Measurements from ENCODE around the gene DLG1. TPM values are rescaled to one million over a fixed set of nuclear protein-coding genes. Genes with fewer than 3 reads are reported as not detected.

DLG1 gene
- total RNA-seq, result 100 to 1,000 TPM in 1 of 6 donors, 10 to 100 TPM in 5; 49.3 to 102 (median 63.2) TPM

DNA sequence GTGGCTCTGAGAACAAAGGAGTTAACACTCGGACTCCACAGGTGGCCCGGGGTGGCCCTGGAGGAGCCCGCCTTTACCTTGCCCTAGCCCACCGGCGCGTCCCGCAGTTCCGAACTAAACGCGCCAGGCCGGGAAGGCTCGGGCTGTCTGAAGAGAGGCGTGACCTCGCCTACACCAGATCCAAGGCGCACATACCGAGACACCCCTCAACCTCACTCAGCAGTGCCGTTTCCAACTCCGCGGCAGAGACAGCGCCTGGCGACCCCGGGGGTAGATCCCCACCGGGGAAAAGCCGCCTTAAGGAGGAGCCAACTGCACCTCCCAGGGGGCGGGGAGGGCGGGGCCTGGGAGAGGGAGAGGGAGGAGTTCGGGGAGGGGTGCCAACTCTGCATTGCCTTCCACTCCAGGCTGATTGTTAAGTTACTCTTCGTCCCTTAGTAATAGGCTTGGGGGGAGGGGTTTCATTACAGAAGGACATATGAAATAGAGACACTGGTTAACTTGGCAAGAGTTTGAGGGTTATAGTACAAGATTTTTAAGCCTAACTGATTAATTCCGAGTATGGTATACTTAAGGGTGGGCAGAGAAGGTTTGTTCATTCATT is at the start of gene DLG1:
Gene DLG1 (minus strand): TSS at position 272 of the 604 bp plus-strand sequence. CDS start 1,408 bp downstream, outside the sequence.
- H3K4me3 ChIP-seq, result peak within 1 kb of the TSS; percentile 79 to 92 (median 91)
- peaks cover 8 to 27% (median 20%) of the 10 kb centered on the region in 4 donors for H3K4me1 ChIP-seq
- TF ChIP-seq CTCF (IDR thresholded peaks at IDR 0.05) (no peak), POLR2A (IDR thresholded peaks at IDR 0.05) (peak in 3 of 4 donors; percentile 70 to 73 (median 70)), EP300 (IDR thresholded peaks at IDR 0.05) (peak in 1 of 4 donors; percentile 17), POLR2AphosphoS5 (IDR thresholded peaks at IDR 0.05) (peak; percentile 49 to 81)
- peak; percentile 94 for DNase-seq
- ATAC-seq (ENCODE audit: low FRiP score in 2 of 2), result peak; percentile 89 to 95
- WGBS, 2 donors, result 0 to 1% methylated on average over 20 to 29 of the region's 29 CpGs
- peaks cover 0 to 6% (median 0%) of the 10 kb centered on the region in 4 donors for H3K36me3 ChIP-seq
- H3K9me3 ChIP-seq, result no peaks in the 10 kb centered on the region
- H3K27ac ChIP-seq, result peak within 1 kb of the TSS; percentile 87 to 96 (median 94)
- H3K27me3 ChIP-seq, result no peaks in the 10 kb centered on the region

DNA sequence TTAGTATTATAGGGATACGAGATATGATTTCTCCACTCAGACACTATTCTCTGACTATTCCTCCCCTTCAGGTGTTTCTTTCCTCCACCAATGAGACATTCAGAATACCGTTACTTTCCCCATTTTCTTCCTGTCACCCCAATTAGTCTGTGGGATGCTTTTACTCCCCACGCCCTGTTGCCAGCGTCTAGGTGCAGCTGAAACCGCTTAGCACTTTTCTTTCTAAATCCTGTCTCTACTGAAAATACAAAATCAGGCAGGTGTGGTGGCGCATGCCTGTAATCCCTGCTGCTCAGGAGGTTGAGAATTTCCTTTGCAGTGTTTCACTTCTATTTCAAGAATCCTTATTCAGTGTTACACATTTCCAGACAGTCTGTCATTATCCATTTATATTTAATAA is 49.6 kb upstream of the DLG1 start:
- Histone ChIP-seq H3K27me3 (no peaks in the 10 kb centered on the region), H3K4me3 (no peak overlapping the region), H3K4me1 (peaks cover 0 to under 1% (median 0%) of the 10 kb centered on the region in 4 donors), H3K27ac (no peak overlapping the region), H3K9me3 (no peaks in the 10 kb centered on the region), H3K36me3 (no peaks in the 10 kb centered on the region)
- no peak for ATAC-seq (ENCODE audit: low FRiP score in 2 of 2)
- DNase-seq, result no peak
- WGBS, 2 donors, result 94 to 96% methylated on average over 6 of the region's 6 CpGs
- no peak for TF ChIP-seq POLR2A (IDR thresholded peaks at IDR 0.05)
- TF ChIP-seq POLR2AphosphoS5 (IDR thresholded peaks at IDR 0.05), result no peak
- no peak for TF ChIP-seq EP300 (IDR thresholded peaks at IDR 0.05)
- TF ChIP-seq CTCF (IDR thresholded peaks at IDR 0.05), result no peak

- H3K36me3 ChIP-seq, result no peaks in the 10 kb centered on the region
- H3K9me3 ChIP-seq, result no peaks in the 10 kb centered on the region
- no peak overlapping the region for H3K4me3 ChIP-seq
- no peak overlapping the region for H3K27ac ChIP-seq
- TF ChIP-seq EP300 (IDR thresholded peaks at IDR 0.05), result no peak
- no peak for TF ChIP-seq POLR2AphosphoS5 (IDR thresholded peaks at IDR 0.05)
- no peak for TF ChIP-seq CTCF (IDR thresholded peaks at IDR 0.05)
- TF ChIP-seq POLR2A (IDR thresholded peaks at IDR 0.05), result no peak
- no peak for DNase-seq
- ATAC-seq (ENCODE audit: low FRiP score in 2 of 2), result no peak
- H3K4me1 ChIP-seq, result no peaks in the 10 kb centered on the region
- H3K27me3 ChIP-seq, result no peaks in the 10 kb centered on the region
- 71 to 72% methylated on average over 4 of the region's 4 CpGs for WGBS, 2 donors
These were observed 47.0 kb upstream of the DLG1 start for GRCh38 chr3:197345390-197345789.

- no peak for TF ChIP-seq CTCF (IDR thresholded peaks at IDR 0.05)
- TF ChIP-seq POLR2A (IDR thresholded peaks at IDR 0.05), result no peak
- no peak for TF ChIP-seq EP300 (IDR thresholded peaks at IDR 0.05)
- TF ChIP-seq POLR2AphosphoS5 (IDR thresholded peaks at IDR 0.05), result no peak
- Histone ChIP-seq H3K27ac (no peak overlapping the region), H3K36me3 (no peaks in the 10 kb centered on the region), H3K4me1 (no peaks in the 10 kb centered on the region), H3K27me3 (no peaks in the 10 kb centered on the region), H3K9me3 (no peaks in the 10 kb centered on the region), H3K4me3 (no peak overlapping the region)
- 87 to 90% methylated on average over 11 of the region's 11 CpGs for WGBS, 2 donors
- no peak for ATAC-seq (ENCODE audit: low FRiP score in 2 of 2)
- DNase-seq, result no peak
These were observed 46.3 kb upstream of the DLG1 start for GRCh38 chr3:197344582-197345318.
